Measurements from ENCODE around the gene AGPAT2.

GRCh38 chr9:136628268-136628667, 59.0 kb downstream of the AGPAT2 start:
- TF ChIP-seq EZH2 (IDR thresholded peaks at IDR 0.05) (no peak), CTCF (IDR thresholded peaks at IDR 0.05) (no peak), EZH2phosphoT487 (IDR thresholded peaks at IDR 0.05) (no peak)
